Measurements from ENCODE around the gene BABAM2.

The BABAM2 gene

GRCh38 chr2:28209864-28210263 lies 319.3 kb downstream of the BABAM2 start:
- TF ChIP-seq CTCF (IDR thresholded peaks at IDR 0.05): no peak
- H3K9me3 ChIP-seq (ENCODE audit: control insufficient read depth, low read length): no peaks in the 10 kb centered on the region
- H3K4me1 ChIP-seq: no peaks in the 10 kb centered on the region
- H2AFZ ChIP-seq: no peak overlapping the region
- H3K9ac ChIP-seq: no peak overlapping the region
- H3K4me3 ChIP-seq (ENCODE audit: low read depth, low read length): no peak overlapping the region
- H3K4me2 ChIP-seq (ENCODE audit: low read length): no peak overlapping the region
- no peaks in the 10 kb centered on the region for H3K79me2 ChIP-seq
- no peak overlapping the region for H3K27ac ChIP-seq
- no peaks in the 10 kb centered on the region for H3K36me3 ChIP-seq (ENCODE audit: control insufficient read depth, insufficient read depth, low read length)
- H3K27me3 ChIP-seq (ENCODE audit: control insufficient read depth, insufficient read depth, low read length): no peaks in the 10 kb centered on the region

- TF ChIP-seq CTCF (IDR thresholded peaks at IDR 0.05): no peak
- H3K4me1 ChIP-seq: no peaks in the 10 kb centered on the region
- no peaks in the 10 kb centered on the region for H3K27me3 ChIP-seq (ENCODE audit: control insufficient read depth, insufficient read depth, low read length)
- H3K4me3 ChIP-seq (ENCODE audit: low read depth, low read length): no peak overlapping the region
- no peaks in the 10 kb centered on the region for H3K9me3 ChIP-seq (ENCODE audit: control insufficient read depth, low read length)
- no peaks in the 10 kb centered on the region for H3K36me3 ChIP-seq (ENCODE audit: control insufficient read depth, insufficient read depth, low read length)
- H3K79me2 ChIP-seq: no peaks in the 10 kb centered on the region
- H3K27ac ChIP-seq: no peak overlapping the region
- no peak overlapping the region for H3K9ac ChIP-seq
- H3K4me2 ChIP-seq (ENCODE audit: low read length): no peak overlapping the region
- H2AFZ ChIP-seq: no peak overlapping the region
These were observed 320.0 kb downstream of the BABAM2 start for GRCh38 chr2:28210535-28210934.

GRCh38 chr2:28216331-28216730 lies 325.8 kb downstream of the BABAM2 start:
- Histone ChIP-seq H3K36me3 (ENCODE audit: control insufficient read depth, insufficient read depth, low read length) (no peaks in the 10 kb centered on the region), H3K27ac (no peak overlapping the region), H3K27me3 (ENCODE audit: control insufficient read depth, insufficient read depth, low read length) (no peaks in the 10 kb centered on the region), H2AFZ (no peak overlapping the region), H3K9ac (no peak overlapping the region), H3K4me3 (ENCODE audit: low read depth, low read length) (no peak overlapping the region), H3K4me1 (no peaks in the 10 kb centered on the region), H3K4me2 (ENCODE audit: low read length) (no peak overlapping the region), H3K79me2 (no peaks in the 10 kb centered on the region), H3K9me3 (ENCODE audit: control insufficient read depth, low read length) (no peaks in the 10 kb centered on the region)
- TF ChIP-seq CTCF (IDR thresholded peaks at IDR 0.05): no peak

- no peaks in the 10 kb centered on the region for H3K9me3 ChIP-seq (ENCODE audit: control insufficient read depth, low read length)
- no peak overlapping the region for H3K4me2 ChIP-seq (ENCODE audit: low read length)
- H3K27ac ChIP-seq: no peak overlapping the region
- no peaks in the 10 kb centered on the region for H3K79me2 ChIP-seq
- no peaks in the 10 kb centered on the region for H3K27me3 ChIP-seq (ENCODE audit: control insufficient read depth, insufficient read depth, low read length)
- H3K9ac ChIP-seq: no peak overlapping the region
- TF ChIP-seq CTCF (IDR thresholded peaks at IDR 0.05): no peak
- H3K36me3 ChIP-seq (ENCODE audit: control insufficient read depth, insufficient read depth, low read length): no peaks in the 10 kb centered on the region
- no peak overlapping the region for H2AFZ ChIP-seq
- H3K4me1 ChIP-seq: no peaks in the 10 kb centered on the region
- no peak overlapping the region for H3K4me3 ChIP-seq (ENCODE audit: low read depth, low read length)
These were observed 326.7 kb downstream of the BABAM2 start for GRCh38 chr2:28217042-28217740.

GRCh38 chr2:28219138-28219537 lies 328.6 kb downstream of the BABAM2 start:
- no peaks in the 10 kb centered on the region for H3K36me3 ChIP-seq (ENCODE audit: control insufficient read depth, insufficient read depth, low read length)
- no peak overlapping the region for H3K4me2 ChIP-seq (ENCODE audit: low read length)
- H3K4me1 ChIP-seq: no peaks in the 10 kb centered on the region
- no peak overlapping the region for H3K27ac ChIP-seq
- H3K27me3 ChIP-seq (ENCODE audit: control insufficient read depth, insufficient read depth, low read length): no peaks in the 10 kb centered on the region
- H3K79me2 ChIP-seq: no peaks in the 10 kb centered on the region
- H3K4me3 ChIP-seq (ENCODE audit: low read depth, low read length): no peak overlapping the region
- no peak overlapping the region for H2AFZ ChIP-seq
- H3K9ac ChIP-seq: no peak overlapping the region
- H3K9me3 ChIP-seq (ENCODE audit: control insufficient read depth, low read length): no peaks in the 10 kb centered on the region
- TF ChIP-seq CTCF (IDR thresholded peaks at IDR 0.05): no peak

Data from parathyroid adenoma (tissue), 2 donors.